WTC11 (cell line): ENCODE measurements around the gene SMYD3. TPM values are rescaled to one million over a fixed set of nuclear protein-coding genes. Genes with fewer than 3 reads are reported as not detected.

Source experiments
- ATAC-seq: fragments of 200-7000 bp; cut with Tn5 transposase; 2 replicates; pipeline ENCODE4 v1.10.0; 2021; ENCODE audit warnings: mild to moderate bottlenecking, moderate library complexity
- CTCF ChIA-PET: fragments of 300-600 bp; sonication (Branson Sonifier 250); formaldehyde crosslinking; loops from one replicate; lab custom pipeline; 2021; ENCODE audit warnings: antibody characterized with exemption; lab: Charles Lee
- POLR2A ChIA-PET: fragments of 350-600 bp; sonication (Branson Sonifier 250); formaldehyde crosslinking; loops from one replicate; lab custom pipeline; 2021; ENCODE audit warnings: antibody characterized with exemption; lab: Charles Lee
- DNase-seq: peaks from one replicate; pipeline ENCODE4 v3.0.0; 2021; ENCODE audit warnings: low spot score
- H3K27ac Mint-ChIP-seq: 2 replicates; pipeline ENCODE4 v1.8.0; 2021; ENCODE audit warnings: mixed read lengths
- H3K27me3 Mint-ChIP-seq: 2 replicates; pipeline ENCODE4 v1.8.0; 2021; ENCODE audit warnings: low read depth, mild to moderate bottlenecking, moderate library complexity, mixed read lengths
- H3K36me3 Mint-ChIP-seq: 2 replicates; pipeline ENCODE4 v1.8.0; 2021; ENCODE audit warnings: mixed read lengths
- H3K4me1 Mint-ChIP-seq: 2 replicates; pipeline ENCODE4 v1.8.0; 2022; ENCODE audit warnings: mixed read lengths
- H3K4me3 Mint-ChIP-seq: 2 replicates; pipeline ENCODE4 v1.8.0; 2021; ENCODE audit warnings: mild to moderate bottlenecking, moderate library complexity, mixed read lengths
- H3K9me3 Mint-ChIP-seq: 2 replicates; pipeline ENCODE4 v1.8.0; 2021; ENCODE audit warnings: mixed read lengths
- CBFB ChIP-seq: sonication (generic); formaldehyde crosslinking; IDR thresholded peaks from 2 replicates; pipeline ENCODE4 v1.8.1; 2022; ENCODE audit warnings: mild to moderate bottlenecking, low read depth, missing genetic modification reagents
- FOXJ3 ChIP-seq: sonication (generic); formaldehyde crosslinking; IDR thresholded peaks from 2 replicates; pipeline ENCODE4 v1.9.0; 2021; ENCODE audit warnings: missing genetic modification reagents, mild to moderate bottlenecking, borderline replicate concordance
- FOXK1 ChIP-seq: sonication (generic); formaldehyde crosslinking; IDR thresholded peaks from 2 replicates; pipeline ENCODE4 v1.8.0; 2022; ENCODE audit warnings: mild to moderate bottlenecking, moderate library complexity, missing genetic modification reagents
- GTF2I ChIP-seq: fragments of 250-450 bp; sonication (Bioruptor Pico); conservative IDR thresholded peaks from 2 replicates; pipeline ENCODE4 v1.4.0; 2021; ENCODE audit warnings: mild to moderate bottlenecking
- MYBL2 ChIP-seq: sonication (generic); formaldehyde crosslinking; IDR thresholded peaks from 2 replicates; pipeline ENCODE4 v1.8.1; 2023; ENCODE audit warnings: mild to moderate bottlenecking, moderate library complexity, missing genetic modification reagents
- NFATC4 ChIP-seq: fragments of 250-450 bp; sonication (Bioruptor Pico); IDR thresholded peaks from 2 replicates; pipeline ENCODE4 v1.9.0; 2021; ENCODE audit warnings: mild to moderate bottlenecking
- RELA ChIP-seq: sonication (generic); formaldehyde crosslinking; IDR thresholded peaks from 2 replicates; pipeline ENCODE4 v1.8.1; 2022; ENCODE audit warnings: missing genetic modification reagents, mild to moderate bottlenecking, borderline replicate concordance
- SP1 ChIP-seq: sonication (generic); formaldehyde crosslinking; conservative IDR thresholded peaks from 2 replicates; pipeline ENCODE4 v1.8.1; 2022; ENCODE audit warnings: missing genetic modification reagents
- ZNF396 ChIP-seq: fragments of 250-450 bp; sonication (Bioruptor Pico); IDR thresholded peaks from 2 replicates; pipeline ENCODE4 v1.8.0; 2021; ENCODE audit warnings: mild to moderate bottlenecking, moderate library complexity, borderline replicate concordance
- ZNF416 ChIP-seq: fragments of 250-450 bp; sonication (Bioruptor Pico); IDR thresholded peaks from 2 replicates; pipeline ENCODE4 v1.9.0; 2021; ENCODE audit warnings: mild to moderate bottlenecking, inconsistent platforms
- total RNA-seq: library from RNA; stranded (reverse); gene quantifications from 3 replicates; pipeline ENCODE4 v1.2.3, GENCODE V29; 2021
- TF ChIP-seq, protein P1 (sequence below): sonication (generic); formaldehyde crosslinking; IDR thresholded peaks from 2 replicates; pipeline ENCODE4 v1.8.0; 2022; ENCODE audit warnings: missing genetic modification reagents
- TF ChIP-seq, protein P2 (sequence below): fragments of 250-450 bp; sonication (Bioruptor Pico); IDR thresholded peaks from 2 replicates; pipeline ENCODE4 v1.9.0; 2021; ENCODE audit warnings: moderate library complexity, mild to moderate bottlenecking, inconsistent platforms, borderline replicate concordance
- TF ChIP-seq, protein P3 (sequence below): fragments of 250-450 bp; sonication (Bioruptor Pico); IDR thresholded peaks from 2 replicates; pipeline ENCODE4 v1.9.0; 2021; ENCODE audit warnings: mild to moderate bottlenecking
- TF ChIP-seq, protein P4 (sequence below): sonication (generic); formaldehyde crosslinking; IDR thresholded peaks from 2 replicates; pipeline ENCODE4 v1.8.1; 2022; ENCODE audit warnings: missing genetic modification reagents, borderline replicate concordance
- TF ChIP-seq, protein P5 (sequence below): sonication (generic); formaldehyde crosslinking; IDR thresholded peaks from 2 replicates; pipeline ENCODE4 v1.8.0; 2022; ENCODE audit warnings: mild to moderate bottlenecking, missing genetic modification reagents
- TF ChIP-seq, protein P6 (sequence below): sonication (generic); formaldehyde crosslinking; IDR thresholded peaks from 2 replicates; pipeline ENCODE4 v1.8.0; 2022; ENCODE audit warnings: mild to moderate bottlenecking, missing genetic modification reagents
- TF ChIP-seq, protein P7 (sequence below): fragments of 250-450 bp; sonication (Bioruptor Pico); IDR thresholded peaks from 2 replicates; pipeline ENCODE4 v1.8.0; 2021; ENCODE audit warnings: mild to moderate bottlenecking

Gene SMYD3
- total RNA-seq, 1 experiment from 2014 or later, result 21.4 TPM

DNA sequence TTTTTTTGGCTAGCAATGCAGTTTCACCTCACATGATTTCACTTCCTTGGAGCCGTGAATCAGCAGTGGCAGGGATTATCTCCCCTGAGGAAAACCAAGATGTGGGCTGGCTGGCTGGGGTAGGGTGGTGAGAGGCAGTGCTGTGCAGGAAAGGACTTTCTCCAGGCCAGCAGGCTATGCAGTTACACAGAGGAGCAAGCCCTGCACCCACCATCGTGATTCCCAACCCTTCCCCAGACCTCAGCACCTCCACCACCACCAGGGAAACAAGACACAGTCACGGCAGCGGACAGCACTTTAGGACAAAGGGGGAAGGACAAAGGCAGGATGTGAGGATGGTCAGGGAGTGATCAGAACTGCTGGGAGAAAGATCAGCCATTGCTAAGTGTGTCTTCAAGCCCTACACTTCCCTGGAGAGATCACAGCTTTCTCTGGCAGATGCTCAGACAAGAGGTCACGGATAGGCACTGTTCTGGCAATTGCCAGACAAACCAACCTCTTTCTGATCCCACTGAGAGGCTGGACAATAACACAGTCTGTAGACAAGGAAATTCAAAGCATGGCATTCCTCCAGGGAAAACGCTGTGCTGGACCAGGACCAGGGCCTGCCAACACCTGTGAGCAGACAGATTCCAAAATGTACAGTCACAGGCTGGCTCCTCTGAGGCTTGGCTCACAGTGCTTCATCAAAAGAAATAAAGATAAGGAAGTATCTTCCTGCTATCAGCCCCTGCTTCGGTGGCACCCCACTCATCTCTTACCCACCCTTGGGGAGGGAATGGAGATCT lies 509.4 kb downstream of the SMYD3 start:
- no peaks in the 10 kb centered on the region for H3K9me3 Mint-ChIP-seq
- H3K4me3 Mint-ChIP-seq, result no peak overlapping the region
- DNase-seq (no peak), ATAC-seq (0 out of 2 replicates have a peak, but pooled peaks have one; percentile 26)
- POLR2A ChIA-PET, result no interaction called here
- CTCF ChIA-PET, result interaction anchor here (0.6 kb wide), 1 partner anchor 617 kb away, joined by 5 read pairs; no protein-coding TSS in a partner anchor
- H3K36me3 Mint-ChIP-seq, result no peaks in the 10 kb centered on the region
- H3K4me1 Mint-ChIP-seq, result peaks cover 28% of the 10 kb centered on the region
- no peak for TF ChIP-seq CBFB (CRISPR knock-in tag)
- peak overlapping the region; percentile 78 for H3K27ac Mint-ChIP-seq
- no peaks in the 10 kb centered on the region for H3K27me3 Mint-ChIP-seq

DNA sequence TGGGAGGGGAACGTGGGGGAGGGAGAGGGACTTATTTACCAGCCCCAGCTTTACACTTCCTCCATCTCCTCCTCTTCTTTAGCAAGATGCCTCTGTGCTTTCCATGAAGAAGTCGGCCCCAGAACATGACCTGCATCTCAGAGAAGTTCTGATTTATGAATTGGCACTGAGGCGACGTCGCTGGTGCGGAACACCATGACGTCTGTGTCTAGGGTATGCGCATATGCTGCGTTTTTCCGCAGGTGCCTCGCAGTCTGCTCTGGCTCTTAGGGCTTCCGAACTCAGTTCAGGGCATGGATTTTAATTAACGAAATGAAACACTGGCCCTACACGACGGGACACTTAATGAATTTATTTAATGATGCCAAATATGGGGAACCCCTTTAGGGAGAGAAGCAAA lies 510.3 kb downstream of the SMYD3 start:
- Mint-ChIP-seq H3K9me3 (no peaks in the 10 kb centered on the region), H3K4me1 (peaks cover 26% of the 10 kb centered on the region), H3K36me3 (no peaks in the 10 kb centered on the region), H3K27ac (no peak overlapping the region), H3K27me3 (no peaks in the 10 kb centered on the region), H3K4me3 (no peak overlapping the region)
- TF ChIP-seq FOXJ3 (no peak), RELA (no peak), SP1 (CRISPR knock-in tag) (no peak), NFATC4 (no peak), CBFB (CRISPR knock-in tag) (no peak), GTF2I (no peak)
- TF ChIP-seq, protein P1, sequence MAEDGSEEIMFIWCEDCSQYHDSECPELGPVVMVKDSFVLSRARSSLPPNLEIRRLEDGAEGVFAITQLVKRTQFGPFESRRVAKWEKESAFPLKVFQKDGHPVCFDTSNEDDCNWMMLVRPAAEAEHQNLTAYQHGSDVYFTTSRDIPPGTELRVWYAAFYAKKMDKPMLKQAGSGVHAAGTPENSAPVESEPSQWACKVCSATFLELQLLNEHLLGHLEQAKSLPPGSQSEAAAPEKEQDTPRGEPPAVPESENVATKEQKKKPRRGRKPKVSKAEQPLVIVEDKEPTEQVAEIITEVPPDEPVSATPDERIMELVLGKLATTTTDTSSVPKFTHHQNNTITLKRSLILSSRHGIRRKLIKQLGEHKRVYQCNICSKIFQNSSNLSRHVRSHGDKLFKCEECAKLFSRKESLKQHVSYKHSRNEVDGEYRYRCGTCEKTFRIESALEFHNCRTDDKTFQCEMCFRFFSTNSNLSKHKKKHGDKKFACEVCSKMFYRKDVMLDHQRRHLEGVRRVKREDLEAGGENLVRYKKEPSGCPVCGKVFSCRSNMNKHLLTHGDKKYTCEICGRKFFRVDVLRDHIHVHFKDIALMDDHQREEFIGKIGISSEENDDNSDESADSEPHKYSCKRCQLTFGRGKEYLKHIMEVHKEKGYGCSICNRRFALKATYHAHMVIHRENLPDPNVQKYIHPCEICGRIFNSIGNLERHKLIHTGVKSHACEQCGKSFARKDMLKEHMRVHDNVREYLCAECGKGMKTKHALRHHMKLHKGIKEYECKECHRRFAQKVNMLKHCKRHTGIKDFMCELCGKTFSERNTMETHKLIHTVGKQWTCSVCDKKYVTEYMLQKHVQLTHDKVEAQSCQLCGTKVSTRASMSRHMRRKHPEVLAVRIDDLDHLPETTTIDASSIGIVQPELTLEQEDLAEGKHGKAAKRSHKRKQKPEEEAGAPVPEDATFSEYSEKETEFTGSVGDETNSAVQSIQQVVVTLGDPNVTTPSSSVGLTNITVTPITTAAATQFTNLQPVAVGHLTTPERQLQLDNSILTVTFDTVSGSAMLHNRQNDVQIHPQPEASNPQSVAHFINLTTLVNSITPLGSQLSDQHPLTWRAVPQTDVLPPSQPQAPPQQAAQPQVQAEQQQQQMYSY (CRISPR knock-in tag), result no peak
- TF ChIP-seq, protein P2, sequence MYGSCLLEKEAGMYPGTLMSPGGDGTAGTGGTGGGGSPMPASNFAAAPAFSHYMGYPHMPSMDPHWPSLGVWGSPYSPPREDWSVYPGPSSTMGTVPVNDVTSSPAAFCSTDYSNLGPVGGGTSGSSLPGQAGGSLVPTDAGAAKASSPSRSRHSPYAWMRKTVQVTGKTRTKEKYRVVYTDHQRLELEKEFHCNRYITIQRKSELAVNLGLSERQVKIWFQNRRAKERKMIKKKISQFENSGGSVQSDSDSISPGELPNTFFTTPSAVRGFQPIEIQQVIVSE (CRISPR knock-in tag), result no peak
- TF ChIP-seq, protein P3, sequence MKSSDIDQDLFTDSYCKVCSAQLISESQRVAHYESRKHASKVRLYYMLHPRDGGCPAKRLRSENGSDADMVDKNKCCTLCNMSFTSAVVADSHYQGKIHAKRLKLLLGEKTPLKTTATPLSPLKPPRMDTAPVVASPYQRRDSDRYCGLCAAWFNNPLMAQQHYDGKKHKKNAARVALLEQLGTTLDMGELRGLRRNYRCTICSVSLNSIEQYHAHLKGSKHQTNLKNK (CRISPR knock-in tag), result no peak
- TF ChIP-seq, protein P4, sequence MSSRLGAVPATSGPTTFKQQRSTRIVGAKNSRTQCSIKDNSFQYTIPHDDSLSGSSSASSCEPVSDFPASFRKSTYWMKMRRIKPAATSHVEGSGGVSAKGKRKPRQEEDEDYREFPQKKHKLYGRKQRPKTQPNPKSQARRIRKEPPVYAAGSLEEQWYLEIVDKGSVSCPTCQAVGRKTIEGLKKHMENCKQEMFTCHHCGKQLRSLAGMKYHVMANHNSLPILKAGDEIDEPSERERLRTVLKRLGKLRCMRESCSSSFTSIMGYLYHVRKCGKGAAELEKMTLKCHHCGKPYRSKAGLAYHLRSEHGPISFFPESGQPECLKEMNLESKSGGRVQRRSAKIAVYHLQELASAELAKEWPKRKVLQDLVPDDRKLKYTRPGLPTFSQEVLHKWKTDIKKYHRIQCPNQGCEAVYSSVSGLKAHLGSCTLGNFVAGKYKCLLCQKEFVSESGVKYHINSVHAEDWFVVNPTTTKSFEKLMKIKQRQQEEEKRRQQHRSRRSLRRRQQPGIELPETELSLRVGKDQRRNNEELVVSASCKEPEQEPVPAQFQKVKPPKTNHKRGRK (CRISPR knock-in tag), result no peak
- TF ChIP-seq, protein P5, sequence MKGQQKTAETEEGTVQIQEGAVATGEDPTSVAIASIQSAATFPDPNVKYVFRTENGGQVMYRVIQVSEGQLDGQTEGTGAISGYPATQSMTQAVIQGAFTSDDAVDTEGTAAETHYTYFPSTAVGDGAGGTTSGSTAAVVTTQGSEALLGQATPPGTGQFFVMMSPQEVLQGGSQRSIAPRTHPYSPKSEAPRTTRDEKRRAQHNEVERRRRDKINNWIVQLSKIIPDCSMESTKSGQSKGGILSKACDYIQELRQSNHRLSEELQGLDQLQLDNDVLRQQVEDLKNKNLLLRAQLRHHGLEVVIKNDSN (CRISPR knock-in tag), result no peak
- ATAC-seq (no peak; the same call in 1 of the 2 replicates), DNase-seq (no peak)
- ChIA-PET CTCF (no interaction called here), POLR2A (no interaction called here)

DNA sequence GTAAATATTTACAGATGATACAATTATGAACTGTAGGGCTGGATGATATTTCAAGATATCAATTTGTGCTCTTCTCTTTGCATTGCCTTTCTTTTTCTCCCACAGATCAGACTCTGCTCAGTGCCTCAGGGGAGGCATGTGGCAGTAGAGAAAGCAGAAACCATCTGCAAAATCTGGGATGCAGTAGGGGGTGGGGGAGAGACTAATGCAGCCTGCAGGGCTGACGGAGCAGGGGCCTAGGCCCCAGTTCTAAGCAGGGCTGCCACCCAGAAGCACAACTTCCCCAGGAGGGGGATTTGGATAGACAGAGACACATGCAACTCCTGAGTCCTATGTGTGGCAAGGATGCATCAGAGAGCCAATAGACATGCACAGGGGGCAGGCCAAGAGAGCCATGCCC lies 511.6 kb downstream of the SMYD3 start:
- no peak for DNase-seq
- H3K9me3 Mint-ChIP-seq, result no peaks in the 10 kb centered on the region
- TF ChIP-seq FOXK1 (no peak), ZNF396 (CRISPR knock-in tag) (no peak), ZNF416 (no peak), MYBL2 (CRISPR knock-in tag) (no peak)
- TF ChIP-seq, protein P6, sequence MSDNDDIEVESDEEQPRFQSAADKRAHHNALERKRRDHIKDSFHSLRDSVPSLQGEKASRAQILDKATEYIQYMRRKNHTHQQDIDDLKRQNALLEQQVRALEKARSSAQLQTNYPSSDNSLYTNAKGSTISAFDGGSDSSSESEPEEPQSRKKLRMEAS (CRISPR knock-in tag), result no peak
- TF ChIP-seq, protein P7, sequence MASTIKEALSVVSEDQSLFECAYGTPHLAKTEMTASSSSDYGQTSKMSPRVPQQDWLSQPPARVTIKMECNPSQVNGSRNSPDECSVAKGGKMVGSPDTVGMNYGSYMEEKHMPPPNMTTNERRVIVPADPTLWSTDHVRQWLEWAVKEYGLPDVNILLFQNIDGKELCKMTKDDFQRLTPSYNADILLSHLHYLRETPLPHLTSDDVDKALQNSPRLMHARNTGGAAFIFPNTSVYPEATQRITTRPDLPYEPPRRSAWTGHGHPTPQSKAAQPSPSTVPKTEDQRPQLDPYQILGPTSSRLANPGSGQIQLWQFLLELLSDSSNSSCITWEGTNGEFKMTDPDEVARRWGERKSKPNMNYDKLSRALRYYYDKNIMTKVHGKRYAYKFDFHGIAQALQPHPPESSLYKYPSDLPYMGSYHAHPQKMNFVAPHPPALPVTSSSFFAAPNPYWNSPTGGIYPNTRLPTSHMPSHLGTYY (CRISPR knock-in tag), result no peak
- TF ChIP-seq, all 79 proteins: peak for 0
- H3K27me3 Mint-ChIP-seq, result no peaks in the 10 kb centered on the region
- no peak overlapping the region for H3K4me3 Mint-ChIP-seq
- CTCF ChIA-PET, result no interaction called here
- peaks cover 24% of the 10 kb centered on the region for H3K4me1 Mint-ChIP-seq
- POLR2A ChIA-PET, result no interaction called here
- ATAC-seq, result no peak
- H3K27ac Mint-ChIP-seq, result no peak overlapping the region
- no peaks in the 10 kb centered on the region for H3K36me3 Mint-ChIP-seq
